ENCODE measurements around the gene ADCY6. TPM values are rescaled to one million over a fixed set of nuclear protein-coding genes. Genes with fewer than 3 reads are reported as not detected.

Gene ADCY6
- total RNA-seq, 1 donor: 30.3 TPM

GRCh38 chr12:48777501-48778400, 11.1 kb downstream of the ADCY6 start:
- DNase-seq (ENCODE audit: low read depth): no peak
- H3K4me3 ChIP-seq (ENCODE audit: low read depth, low read length): no peak overlapping the region
- TF ChIP-seq, protein P1, sequence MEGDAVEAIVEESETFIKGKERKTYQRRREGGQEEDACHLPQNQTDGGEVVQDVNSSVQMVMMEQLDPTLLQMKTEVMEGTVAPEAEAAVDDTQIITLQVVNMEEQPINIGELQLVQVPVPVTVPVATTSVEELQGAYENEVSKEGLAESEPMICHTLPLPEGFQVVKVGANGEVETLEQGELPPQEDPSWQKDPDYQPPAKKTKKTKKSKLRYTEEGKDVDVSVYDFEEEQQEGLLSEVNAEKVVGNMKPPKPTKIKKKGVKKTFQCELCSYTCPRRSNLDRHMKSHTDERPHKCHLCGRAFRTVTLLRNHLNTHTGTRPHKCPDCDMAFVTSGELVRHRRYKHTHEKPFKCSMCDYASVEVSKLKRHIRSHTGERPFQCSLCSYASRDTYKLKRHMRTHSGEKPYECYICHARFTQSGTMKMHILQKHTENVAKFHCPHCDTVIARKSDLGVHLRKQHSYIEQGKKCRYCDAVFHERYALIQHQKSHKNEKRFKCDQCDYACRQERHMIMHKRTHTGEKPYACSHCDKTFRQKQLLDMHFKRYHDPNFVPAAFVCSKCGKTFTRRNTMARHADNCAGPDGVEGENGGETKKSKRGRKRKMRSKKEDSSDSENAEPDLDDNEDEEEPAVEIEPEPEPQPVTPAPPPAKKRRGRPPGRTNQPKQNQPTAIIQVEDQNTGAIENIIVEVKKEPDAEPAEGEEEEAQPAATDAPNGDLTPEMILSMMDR (IDR thresholded peaks at IDR 0.05; ENCODE audit: insufficient read depth, low read length): no peak

DNA sequence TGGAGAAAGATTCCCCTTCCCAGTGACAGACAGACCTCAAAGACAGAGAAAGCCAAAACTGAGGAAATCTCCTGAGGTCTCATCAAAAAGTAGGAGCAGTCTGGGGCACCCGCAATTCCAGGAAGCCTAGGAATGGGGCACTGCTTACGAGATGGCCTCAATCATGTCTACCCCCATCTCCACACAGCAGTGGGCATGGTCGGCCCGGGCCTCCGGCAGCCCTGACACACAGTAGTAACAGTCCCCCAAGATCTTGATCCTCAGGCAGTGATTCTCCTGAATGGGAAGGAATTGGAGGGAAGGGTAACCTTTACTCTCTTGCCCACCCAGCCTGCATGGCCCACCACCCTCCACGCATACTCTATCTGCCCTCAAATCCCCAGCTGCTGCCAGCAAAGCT, 11.9 kb downstream of the ADCY6 start:
- TF ChIP-seq, protein P1 (IDR thresholded peaks at IDR 0.05; ENCODE audit: insufficient read depth, low read length): no peak
- no peak overlapping the region for H3K4me3 ChIP-seq (ENCODE audit: low read depth, low read length)
- DNase-seq (ENCODE audit: low read depth): no peak

DNA sequence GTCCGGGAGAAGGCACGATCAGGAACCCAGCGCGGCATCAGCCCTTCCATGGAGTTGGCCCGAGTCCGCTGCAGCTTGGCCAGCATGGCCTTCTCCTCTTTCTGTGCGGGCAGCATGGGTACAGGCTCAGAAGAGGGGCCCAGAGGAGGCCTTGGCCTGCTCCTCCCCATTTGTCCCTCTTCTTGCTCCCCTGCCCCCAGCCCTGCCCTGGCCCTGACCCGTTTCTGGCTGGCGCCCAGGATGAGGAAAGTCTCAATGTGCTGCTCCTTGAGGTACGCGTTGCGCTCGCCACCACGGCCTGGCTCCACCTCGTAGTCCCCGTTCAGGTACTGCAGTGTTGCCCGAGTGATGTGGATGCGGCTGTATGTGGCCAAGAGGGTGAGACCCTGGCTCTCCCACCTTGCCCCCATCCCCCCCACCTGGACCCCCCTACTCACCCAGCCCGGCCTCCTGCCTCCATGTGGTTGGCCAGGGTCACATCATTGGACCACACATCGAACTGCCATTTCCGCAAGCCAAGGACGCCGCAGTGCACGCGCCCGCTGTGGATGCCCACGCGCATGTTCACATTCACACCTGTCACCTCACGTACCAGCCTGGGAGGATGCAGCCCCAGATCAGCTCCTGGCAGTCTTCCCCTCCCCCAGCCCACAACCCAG, 12.8 kb downstream of the ADCY6 start:
- TF ChIP-seq, protein P1 (IDR thresholded peaks at IDR 0.05; ENCODE audit: insufficient read depth, low read length): no peak
- no peak for DNase-seq (ENCODE audit: low read depth)
- H3K4me3 ChIP-seq (ENCODE audit: low read depth, low read length): no peak overlapping the region

DNA sequence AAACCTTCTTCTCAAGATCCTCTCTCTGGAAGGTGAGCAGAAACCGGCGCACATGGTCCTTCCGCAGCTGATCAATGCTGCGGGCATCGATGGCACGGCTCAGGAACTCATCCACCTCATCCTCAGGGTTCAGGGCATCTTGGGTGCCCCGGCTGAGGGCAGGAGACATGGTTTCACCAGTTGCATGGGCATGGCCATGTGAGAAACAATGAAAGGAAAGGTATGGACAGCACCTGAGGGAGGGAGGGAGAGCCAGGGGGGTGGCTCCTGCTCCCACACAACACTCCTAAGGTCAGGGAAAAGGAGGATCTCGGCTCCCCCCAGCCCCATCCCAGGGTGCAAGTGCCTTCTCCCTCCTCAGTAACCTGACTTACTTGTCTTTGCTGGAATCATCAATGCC, 13.6 kb downstream of the ADCY6 start:
- H3K4me3 ChIP-seq (ENCODE audit: low read depth, low read length): no peak overlapping the region
- TF ChIP-seq, protein P1 (IDR thresholded peaks at IDR 0.05; ENCODE audit: insufficient read depth, low read length): no peak
- DNase-seq (ENCODE audit: low read depth): no peak

DNA sequence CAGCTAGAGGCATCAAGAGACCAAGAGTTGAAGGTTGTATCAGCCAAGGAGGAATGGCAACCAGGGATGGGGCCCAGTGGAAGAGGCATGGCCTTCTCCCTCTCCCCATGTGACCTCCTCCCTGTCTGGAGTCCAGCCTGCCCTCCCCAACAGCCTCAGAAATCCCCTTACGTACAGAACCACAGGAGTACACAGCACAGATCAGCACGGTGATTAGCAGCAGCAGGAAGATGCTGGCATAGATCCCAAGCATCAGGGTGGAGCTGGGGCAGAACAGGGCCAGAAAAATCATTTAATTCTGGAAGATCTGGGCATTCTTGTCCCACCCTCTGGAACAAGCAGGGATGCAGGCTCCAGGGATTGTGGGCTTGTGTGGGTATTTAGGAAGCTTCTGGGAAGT, 14.4 kb downstream of the ADCY6 start:
- TF ChIP-seq, protein P1 (IDR thresholded peaks at IDR 0.05; ENCODE audit: insufficient read depth, low read length): no peak
- H3K4me3 ChIP-seq (ENCODE audit: low read depth, low read length): no peak overlapping the region
- DNase-seq (ENCODE audit: low read depth): peak; percentile 52

- TF ChIP-seq, protein P1 (IDR thresholded peaks at IDR 0.05; ENCODE audit: insufficient read depth, low read length): no peak
- no peak for DNase-seq (ENCODE audit: low read depth)
- H3K4me3 ChIP-seq (ENCODE audit: low read depth, low read length): no peak overlapping the region
These were observed 15.2 kb downstream of the ADCY6 start for GRCh38 chr12:48773686-48774085.
